ENCODE results near the gene CDC42SE2. TPM values are rescaled to one million over a fixed set of nuclear protein-coding genes. Genes with fewer than 3 reads are reported as not detected.

Gene CDC42SE2
- total and polyA plus RNA-seq, 5 donors from 2014 or later = 241 to 429 (median 379) TPM

DNA sequence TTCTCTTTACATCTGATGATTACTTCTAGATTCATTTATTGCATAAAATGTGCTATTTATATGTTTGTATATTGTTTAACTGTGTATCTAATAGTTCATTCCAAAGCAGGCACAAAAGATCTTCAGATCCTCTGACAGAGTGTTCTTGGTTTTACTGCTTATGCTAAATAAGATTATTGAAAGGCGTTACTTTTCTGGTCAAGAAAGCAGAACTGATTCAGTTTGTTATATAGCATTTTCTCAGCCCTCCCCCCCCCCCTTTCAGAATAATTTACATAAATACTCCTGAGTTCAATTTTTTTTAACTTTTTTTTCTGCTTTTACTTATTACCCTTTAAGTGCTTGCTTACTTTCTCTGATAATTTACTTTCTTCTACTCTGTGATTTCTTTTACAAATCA, 15.4 kb downstream of the CDC42SE2 start:
- peak overlapping the region; percentile 92 for H3K4me3 ChIP-seq (ENCODE audit: low read depth, low read length)
- no peaks in the 10 kb centered on the region for H3K27me3 ChIP-seq (ENCODE audit: control insufficient read depth, insufficient read depth, low read length)
- H3K27ac ChIP-seq (ENCODE audit: insufficient read depth, low read length, poor library complexity, severe bottlenecking) = peak overlapping the region; percentile 77
- Mint-ChIP-seq H3K9me3 (peaks cover 0 to 7% (median 0%) of the 10 kb centered on the region in 7 donors), H3K27me3 (peaks cover 19% of the 10 kb centered on the region), H3K4me3 (peak overlapping the region; percentile 74 to 92 (median 84)), H3K36me3 (peaks cover 17% of the 10 kb centered on the region), H3K4me1 (peaks cover 33 to 96% (median 81%) of the 10 kb centered on the region in 4 donors), H3K27ac (peak overlapping the region; percentile 76 to 95 (median 81))
- no peaks in the 10 kb centered on the region for H3K36me3 ChIP-seq (ENCODE audit: control insufficient read depth, insufficient read depth, low read length)
- no peak for ATAC-seq (ENCODE audit: low read depth in 2 of 2)
- DNase-seq = no peak
- peaks cover 84% of the 10 kb centered on the region for H3K4me1 ChIP-seq (ENCODE audit: control insufficient read depth, insufficient read depth, low read length, poor library complexity, severe bottlenecking)
- no peaks in the 10 kb centered on the region for H3K9me3 ChIP-seq (ENCODE audit: control insufficient read depth in 2 of 2, low read length in 2 of 2)

GRCh38 chr5:131280417-131280816, 16.6 kb downstream of the CDC42SE2 start:
- no peaks in the 10 kb centered on the region for H3K9me3 ChIP-seq (ENCODE audit: control insufficient read depth in 2 of 2, low read length in 2 of 2)
- H3K27ac Mint-ChIP-seq = peak overlapping the region; percentile 81 to 94 (median 87)
- DNase-seq (no peak), ATAC-seq (ENCODE audit: low read depth in 2 of 2) (no peak)
- no peaks in the 10 kb centered on the region for H3K27me3 ChIP-seq (ENCODE audit: control insufficient read depth, insufficient read depth, low read length)
- H3K4me3 Mint-ChIP-seq = peak overlapping the region; percentile 74 to 86 (median 80)
- H3K4me1 ChIP-seq (ENCODE audit: control insufficient read depth, insufficient read depth, low read length, poor library complexity, severe bottlenecking) = peaks cover 84% of the 10 kb centered on the region
- peak overlapping the region; percentile 92 for H3K4me3 ChIP-seq (ENCODE audit: low read depth, low read length)
- H3K9me3 Mint-ChIP-seq = peaks cover 0 to 7% (median 0%) of the 10 kb centered on the region in 7 donors
- H3K36me3 ChIP-seq (ENCODE audit: control insufficient read depth, insufficient read depth, low read length) = no peaks in the 10 kb centered on the region
- H3K27me3 Mint-ChIP-seq = peaks cover 19% of the 10 kb centered on the region
- peak overlapping the region; percentile 77 for H3K27ac ChIP-seq (ENCODE audit: insufficient read depth, low read length, poor library complexity, severe bottlenecking)
- H3K36me3 Mint-ChIP-seq = peaks cover 15% of the 10 kb centered on the region
- peaks cover 27 to 94% (median 79%) of the 10 kb centered on the region in 4 donors for H3K4me1 Mint-ChIP-seq

GRCh38 chr5:131281133-131281867, 17.4 kb downstream of the CDC42SE2 start:
- Mint-ChIP-seq H3K4me3 (peak overlapping the region; percentile 74 to 86 (median 80)), H3K9me3 (peaks cover 0 to 7% (median 0%) of the 10 kb centered on the region in 7 donors), H3K27ac (peak overlapping the region; percentile 81 to 94 (median 87)), H3K4me1 (peaks cover 30 to 94% (median 77%) of the 10 kb centered on the region in 4 donors), H3K36me3 (peaks cover 15% of the 10 kb centered on the region), H3K27me3 (peaks cover 19% of the 10 kb centered on the region)
- peak overlapping the region; percentile 92 for H3K4me3 ChIP-seq (ENCODE audit: low read depth, low read length)
- ATAC-seq (ENCODE audit: low read depth in 2 of 2) = peak; percentile 90 to 92
- no peaks in the 10 kb centered on the region for H3K27me3 ChIP-seq (ENCODE audit: control insufficient read depth, insufficient read depth, low read length)
- peak in 2 of 3 donors; percentile 85 to 90 for DNase-seq
- peaks cover 84% of the 10 kb centered on the region for H3K4me1 ChIP-seq (ENCODE audit: control insufficient read depth, insufficient read depth, low read length, poor library complexity, severe bottlenecking)
- no peaks in the 10 kb centered on the region for H3K9me3 ChIP-seq (ENCODE audit: control insufficient read depth in 2 of 2, low read length in 2 of 2)
- peak overlapping the region; percentile 77 for H3K27ac ChIP-seq (ENCODE audit: insufficient read depth, low read length, poor library complexity, severe bottlenecking)
- H3K36me3 ChIP-seq (ENCODE audit: control insufficient read depth, insufficient read depth, low read length) = peaks cover 4% of the 10 kb centered on the region

DNA sequence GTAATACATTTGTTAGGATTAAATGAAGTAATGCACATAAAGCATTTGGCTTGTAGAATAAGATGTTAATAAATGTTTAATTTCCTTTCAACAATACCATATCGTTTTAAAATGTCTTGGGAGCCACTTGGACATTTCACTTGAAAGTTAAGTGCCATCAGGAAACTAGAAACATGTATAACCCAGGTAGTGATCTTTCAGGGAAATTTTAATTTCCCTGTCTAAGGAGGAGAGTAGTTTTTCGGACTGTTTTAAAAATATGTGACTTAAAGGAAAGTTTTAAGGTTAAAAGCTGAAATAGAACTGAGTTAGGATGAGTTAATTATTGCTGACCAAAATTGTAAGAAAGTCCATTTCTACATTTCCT, 18.0 kb downstream of the CDC42SE2 start:
- DNase-seq (no peak), ATAC-seq (ENCODE audit: low read depth in 2 of 2) (no peak)
- Mint-ChIP-seq H3K27me3 (peaks cover 19% of the 10 kb centered on the region), H3K4me3 (peak overlapping the region; percentile 74 to 86 (median 80)), H3K9me3 (peaks cover 0 to 7% (median 0%) of the 10 kb centered on the region in 7 donors), H3K27ac (peak overlapping the region; percentile 81 to 94 (median 87)), H3K4me1 (peaks cover 30 to 94% (median 77%) of the 10 kb centered on the region in 4 donors), H3K36me3 (peaks cover 15% of the 10 kb centered on the region)
- Histone ChIP-seq H3K4me1 (ENCODE audit: control insufficient read depth, insufficient read depth, low read length, poor library complexity, severe bottlenecking) (peaks cover 84% of the 10 kb centered on the region), H3K4me3 (ENCODE audit: low read depth, low read length) (peak overlapping the region; percentile 92), H3K36me3 (ENCODE audit: control insufficient read depth, insufficient read depth, low read length) (peaks cover 8% of the 10 kb centered on the region), H3K27ac (ENCODE audit: insufficient read depth, low read length, poor library complexity, severe bottlenecking) (peak overlapping the region; percentile 77), H3K27me3 (ENCODE audit: control insufficient read depth, insufficient read depth, low read length) (no peaks in the 10 kb centered on the region), H3K9me3 (ENCODE audit: control insufficient read depth in 2 of 2, low read length in 2 of 2) (no peaks in the 10 kb centered on the region)

DNA sequence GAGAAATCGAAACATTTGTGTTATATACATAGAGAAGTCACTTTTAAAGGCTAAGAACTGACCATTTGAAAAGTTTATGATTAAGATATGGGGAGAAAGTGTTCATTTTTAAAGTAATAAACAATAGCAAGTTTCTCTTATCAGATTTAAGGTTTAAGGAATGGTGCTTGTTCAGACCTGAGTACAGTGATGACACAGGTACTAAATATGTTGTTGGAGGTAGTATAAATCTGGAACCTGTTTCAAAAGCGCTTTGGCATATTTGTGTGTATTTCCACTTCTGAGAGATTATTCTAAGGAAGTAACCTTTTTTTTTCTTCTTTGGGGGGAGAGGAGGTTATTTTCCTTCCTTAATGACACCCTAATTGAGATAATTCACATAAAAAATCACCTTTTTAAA, 18.4 kb downstream of the CDC42SE2 start:
- Histone ChIP-seq H3K27ac (ENCODE audit: insufficient read depth, low read length, poor library complexity, severe bottlenecking) (peak overlapping the region; percentile 77), H3K36me3 (ENCODE audit: control insufficient read depth, insufficient read depth, low read length) (peaks cover 8% of the 10 kb centered on the region), H3K27me3 (ENCODE audit: control insufficient read depth, insufficient read depth, low read length) (no peaks in the 10 kb centered on the region), H3K9me3 (ENCODE audit: control insufficient read depth in 2 of 2, low read length in 2 of 2) (no peaks in the 10 kb centered on the region), H3K4me1 (ENCODE audit: control insufficient read depth, insufficient read depth, low read length, poor library complexity, severe bottlenecking) (peaks cover 84% of the 10 kb centered on the region), H3K4me3 (ENCODE audit: low read depth, low read length) (peak overlapping the region; percentile 92)
- Mint-ChIP-seq H3K4me3 (peak overlapping the region; percentile 74 to 86 (median 80)), H3K9me3 (peaks cover 0 to 7% (median 0%) of the 10 kb centered on the region in 7 donors), H3K27ac (peak overlapping the region; percentile 81 to 94 (median 87)), H3K36me3 (peaks cover 13% of the 10 kb centered on the region), H3K27me3 (peaks cover 19% of the 10 kb centered on the region), H3K4me1 (peaks cover 28 to 93% (median 74%) of the 10 kb centered on the region in 4 donors)
- ATAC-seq (ENCODE audit: low read depth in 2 of 2) (no peak), DNase-seq (no peak)

- peak overlapping the region; percentile 4 to 76 (median 22) for H3K4me3 Mint-ChIP-seq
- peak overlapping the region; percentile 54 for H3K4me3 ChIP-seq (ENCODE audit: low read depth, low read length)
- H3K27me3 Mint-ChIP-seq = peaks cover 4% of the 10 kb centered on the region
- H3K36me3 ChIP-seq (ENCODE audit: control insufficient read depth, insufficient read depth, low read length) = peaks cover 20% of the 10 kb centered on the region
- DNase-seq (no peak), ATAC-seq (ENCODE audit: low read depth in 2 of 2) (no peak)
- peaks cover 47 to 92% (median 63%) of the 10 kb centered on the region in 4 donors for H3K4me1 Mint-ChIP-seq
- H3K27me3 ChIP-seq (ENCODE audit: control insufficient read depth, insufficient read depth, low read length) = no peaks in the 10 kb centered on the region
- H3K9me3 ChIP-seq (ENCODE audit: control insufficient read depth in 2 of 2, low read length in 2 of 2) = no peaks in the 10 kb centered on the region
- peak overlapping the region; percentile 77 for H3K27ac ChIP-seq (ENCODE audit: insufficient read depth, low read length, poor library complexity, severe bottlenecking)
- peaks cover 14% of the 10 kb centered on the region for H3K36me3 Mint-ChIP-seq
- peak overlapping the region in 2 of 3 donors; percentile 4 to 63 for H3K27ac Mint-ChIP-seq
- peaks cover 80% of the 10 kb centered on the region for H3K4me1 ChIP-seq (ENCODE audit: control insufficient read depth, insufficient read depth, low read length, poor library complexity, severe bottlenecking)
- peaks cover 0 to 4% (median 0%) of the 10 kb centered on the region in 7 donors for H3K9me3 Mint-ChIP-seq
Observed at GRCh38 chr5:131285703-131286399, 22.0 kb downstream of the CDC42SE2 start.

GRCh38 chr5:131286400-131286715, 22.5 kb downstream of the CDC42SE2 start:
- Histone ChIP-seq H3K27ac (ENCODE audit: insufficient read depth, low read length, poor library complexity, severe bottlenecking) (peak overlapping the region; percentile 45), H3K27me3 (ENCODE audit: control insufficient read depth, insufficient read depth, low read length) (no peaks in the 10 kb centered on the region), H3K4me3 (ENCODE audit: low read depth, low read length) (peak overlapping the region; percentile 54), H3K4me1 (ENCODE audit: control insufficient read depth, insufficient read depth, low read length, poor library complexity, severe bottlenecking) (peaks cover 83% of the 10 kb centered on the region), H3K36me3 (ENCODE audit: control insufficient read depth, insufficient read depth, low read length) (peaks cover 20% of the 10 kb centered on the region), H3K9me3 (ENCODE audit: control insufficient read depth in 2 of 2, low read length in 2 of 2) (no peaks in the 10 kb centered on the region)
- Mint-ChIP-seq H3K4me1 (peaks cover 47 to 91% (median 60%) of the 10 kb centered on the region in 4 donors), H3K4me3 (peak overlapping the region in 3 of 4 donors; percentile 16 to 76 (median 38)), H3K9me3 (peaks cover 0 to 3% (median 0%) of the 10 kb centered on the region in 7 donors), H3K27ac (peak overlapping the region in 1 of 3 donors; percentile 63), H3K27me3 (no peaks in the 10 kb centered on the region), H3K36me3 (peaks cover 14% of the 10 kb centered on the region)
- no peak for DNase-seq
- ATAC-seq (ENCODE audit: low read depth in 2 of 2) = no peak
